NCI-H82 treated with DMSO at 0.1 percent for 48 hours (cell line): ENCODE data around the gene PRC1.

Experiments used
- DNase-seq: peaks from one replicate; lab custom pipeline; 2025; ENCODE audit not compliant: unreplicated experiment; lab: John Stamatoyannopoulos, UW

The PRC1 gene

DNA sequence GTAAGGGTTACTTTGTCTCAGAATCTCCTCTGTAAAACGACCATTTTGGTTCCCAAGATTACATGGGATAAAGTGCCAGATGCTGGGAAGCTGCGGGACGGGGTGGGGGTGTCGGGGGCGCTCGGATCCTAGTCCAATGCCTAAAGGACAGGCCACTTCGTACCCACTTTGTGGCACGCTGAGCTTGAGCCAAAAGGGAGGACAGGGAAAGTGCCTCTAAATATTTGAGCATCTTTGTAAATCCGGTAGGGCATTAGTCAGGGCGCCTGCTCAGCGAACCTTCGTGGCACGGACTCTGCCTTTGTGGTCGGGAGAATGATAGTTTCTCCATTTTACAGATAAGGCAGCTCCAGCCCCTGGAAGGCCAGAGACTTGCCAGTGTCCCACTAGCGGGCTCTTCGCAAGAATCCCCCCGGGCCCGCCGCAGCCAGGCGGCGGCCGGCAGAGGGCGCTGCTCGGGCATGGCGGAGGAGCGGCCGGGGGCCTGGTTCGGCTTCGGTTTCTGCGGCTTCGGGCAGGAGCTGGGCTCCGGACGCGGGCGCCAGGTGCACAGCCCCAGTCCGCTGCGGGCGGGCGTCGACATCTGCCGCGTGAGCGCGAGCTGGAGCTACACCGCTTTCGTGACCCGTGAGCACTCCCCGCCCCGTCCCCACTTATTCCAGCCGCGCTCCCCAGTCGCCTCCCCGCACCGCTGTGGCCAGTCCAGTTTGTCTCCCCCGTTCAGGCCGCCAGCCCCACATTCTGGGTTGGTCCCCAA is 37.9 kb downstream of the PRC1 start:
- DNase-seq, result peak; percentile 6

DNA sequence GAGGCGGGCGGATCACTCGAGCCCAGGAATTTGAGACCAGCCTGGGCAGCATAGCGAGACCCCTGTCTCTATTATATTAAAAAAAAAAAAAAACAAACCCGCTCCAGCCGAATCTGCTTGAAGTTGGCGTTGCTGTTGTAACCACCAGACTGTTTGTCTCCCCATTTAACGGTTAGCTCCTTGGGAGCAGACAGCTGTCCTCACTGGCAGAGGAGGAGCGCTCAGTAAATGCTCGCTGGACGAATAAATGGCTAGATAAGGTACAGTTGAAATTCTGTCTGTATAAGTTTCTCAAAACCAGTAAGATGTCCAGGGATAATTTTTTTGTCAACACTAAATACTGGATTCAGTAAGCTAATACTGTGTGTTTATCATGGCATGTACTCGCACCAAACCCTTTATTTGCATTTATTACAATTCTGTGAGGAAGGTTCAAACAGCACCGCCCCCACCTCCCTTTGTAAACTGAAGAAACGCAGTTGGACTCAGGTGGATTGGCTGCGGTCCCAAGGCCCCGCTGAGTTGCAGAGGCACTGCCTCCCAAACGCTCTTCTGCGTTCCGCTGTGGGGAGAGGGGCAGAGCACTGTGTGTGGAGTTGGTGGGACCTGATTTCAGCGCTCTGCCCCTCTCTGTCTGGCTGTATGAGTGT is 38.6 kb downstream of the PRC1 start:
- no peak for DNase-seq

DNA sequence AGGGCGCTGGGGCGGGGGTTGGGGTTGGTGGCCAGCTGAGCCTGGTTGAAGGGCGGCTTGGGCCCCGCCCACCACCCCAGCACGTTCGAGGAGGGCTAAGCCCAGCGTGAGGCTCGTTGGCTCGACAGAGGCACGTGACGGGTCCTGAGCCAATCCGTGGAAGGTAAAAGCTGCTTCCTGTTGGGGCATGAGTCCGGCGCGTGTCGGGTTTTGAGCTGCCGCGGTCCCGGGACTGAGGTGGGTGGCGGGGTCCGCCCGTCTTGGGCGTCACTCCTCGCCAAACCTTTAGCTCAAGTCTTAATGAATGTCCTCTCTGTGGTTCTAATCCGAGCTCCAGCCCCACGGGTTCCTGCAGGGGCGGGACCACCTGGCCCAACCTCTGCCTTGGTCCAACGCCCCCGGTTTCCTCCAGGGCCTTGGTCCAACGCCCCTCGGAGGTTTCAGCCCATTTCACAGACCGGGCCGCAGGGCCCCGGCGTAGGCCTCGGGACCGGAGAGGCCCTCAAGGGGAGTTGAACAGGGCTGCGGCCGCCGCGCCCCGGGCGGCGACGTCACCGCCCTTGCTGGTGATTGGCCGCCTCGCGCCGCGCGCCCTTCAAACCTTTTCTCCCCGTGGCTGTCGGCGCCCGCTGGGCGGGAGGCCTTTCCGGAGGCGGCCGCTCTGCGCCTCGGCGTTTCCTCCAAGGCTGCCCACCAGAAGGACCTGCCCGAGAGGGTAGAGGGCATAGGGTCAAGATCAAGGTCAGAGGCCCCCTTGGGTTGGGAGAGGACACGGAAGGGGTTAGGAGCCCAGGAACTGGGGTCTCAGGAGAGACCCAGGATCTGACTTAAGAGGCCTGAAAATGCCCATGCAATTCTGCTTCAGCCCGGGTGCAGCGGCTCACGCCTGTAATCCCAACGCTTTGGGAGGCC is 39.4 kb downstream of the PRC1 start, which contains the start of gene RCCD1:
TSS of gene RCCD1 (plus strand) at position 173 of the 912 bp plus-strand sequence. CDS start 1,851 bp downstream, outside the sequence.
- DNase-seq, result peak; percentile 71

DNA sequence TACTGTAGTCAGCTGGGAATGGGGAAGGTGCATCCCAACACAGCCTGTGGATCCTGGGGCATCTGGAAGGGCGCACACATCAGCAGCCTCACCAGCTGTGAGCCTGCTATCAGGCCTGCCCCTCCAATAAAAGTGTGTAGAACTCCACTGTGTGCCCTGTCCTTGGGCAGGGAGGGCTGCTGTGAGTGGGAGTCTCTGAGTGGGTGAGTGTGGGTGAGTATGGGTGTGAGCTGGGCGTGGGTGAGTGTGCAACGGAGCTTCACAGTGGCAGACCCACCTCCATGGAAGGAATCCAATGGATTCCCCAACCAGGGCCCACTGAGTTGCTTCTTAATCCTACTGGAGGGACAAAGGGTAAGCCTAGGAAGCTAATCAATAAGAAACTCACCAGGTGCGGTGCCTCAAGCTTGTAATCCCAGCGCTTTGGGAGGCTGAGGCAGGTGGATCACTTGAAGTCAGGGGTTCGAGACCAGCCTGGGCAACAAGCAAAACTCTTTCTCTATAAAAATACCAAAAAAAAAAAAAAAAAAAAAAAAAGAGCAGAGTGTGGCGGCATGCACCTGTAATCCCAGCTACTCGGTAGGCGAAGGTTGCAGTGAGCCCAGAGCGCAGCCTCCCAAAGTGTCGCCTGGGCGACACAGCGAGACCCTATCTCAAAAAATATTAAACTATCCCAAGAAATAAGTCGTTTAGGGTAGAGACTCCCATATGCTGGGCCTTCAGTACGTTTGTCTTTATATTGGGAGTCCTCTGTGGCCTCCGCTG is 40.2 kb downstream of the PRC1 start:
- DNase-seq, result no peak

GRCh38 chr15:90952901-90953677 is 41.2 kb downstream of the PRC1 start:
- DNase-seq, result no peak

DNA sequence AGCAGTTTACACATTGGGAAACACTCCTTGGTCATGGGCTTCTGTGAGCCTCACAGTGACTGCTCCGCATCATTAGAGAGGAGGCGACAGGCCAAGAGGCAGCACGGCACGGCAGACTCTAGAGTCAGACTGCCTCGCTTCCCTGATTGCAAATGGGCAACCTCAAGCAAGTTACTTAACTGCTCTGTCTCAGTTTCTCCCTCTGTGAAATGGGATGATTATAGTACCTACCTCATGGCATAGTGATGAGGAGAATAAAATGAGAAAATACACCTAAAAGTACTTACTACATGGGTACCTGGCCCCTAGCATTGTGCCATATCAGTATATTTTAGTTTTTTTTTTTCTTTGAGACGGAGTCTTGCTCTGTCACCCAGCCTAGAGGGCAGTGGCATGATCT is 43.7 kb downstream of the PRC1 start:
- no peak for DNase-seq

DNA sequence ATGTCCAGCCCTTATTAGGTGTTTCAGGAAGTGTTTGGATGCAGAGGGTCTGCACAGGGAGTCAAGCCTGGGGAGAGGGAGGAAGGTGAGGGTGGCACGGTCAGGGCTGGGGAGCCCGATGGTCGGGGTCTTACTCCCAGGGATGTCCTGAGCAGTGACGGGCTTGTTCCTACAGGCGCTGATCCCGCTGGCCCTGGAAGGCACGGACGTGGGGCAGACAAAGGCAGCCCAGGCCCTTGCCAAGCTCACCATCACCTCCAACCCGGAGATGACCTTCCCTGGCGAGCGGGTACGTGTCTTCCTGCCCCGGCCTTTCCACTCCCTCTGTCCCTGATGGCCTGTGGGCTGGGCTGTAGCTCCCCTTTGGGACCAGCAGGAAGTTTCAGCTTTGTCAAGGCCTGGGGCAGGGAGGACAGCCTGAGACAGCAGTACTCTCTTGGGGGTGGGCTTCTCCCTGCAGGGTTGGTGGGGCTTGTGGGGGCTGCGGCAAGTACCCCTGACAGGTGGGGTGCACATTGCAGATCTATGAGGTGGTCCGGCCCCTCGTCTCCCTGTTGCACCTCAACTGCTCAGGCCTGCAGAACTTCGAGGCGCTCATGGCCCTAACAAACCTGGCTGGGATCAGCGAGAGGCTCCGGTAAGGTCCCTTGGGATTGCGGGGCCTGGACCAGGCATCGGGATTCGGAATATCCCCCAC is 44.2 kb downstream of the PRC1 start:
- no peak for DNase-seq

DNA sequence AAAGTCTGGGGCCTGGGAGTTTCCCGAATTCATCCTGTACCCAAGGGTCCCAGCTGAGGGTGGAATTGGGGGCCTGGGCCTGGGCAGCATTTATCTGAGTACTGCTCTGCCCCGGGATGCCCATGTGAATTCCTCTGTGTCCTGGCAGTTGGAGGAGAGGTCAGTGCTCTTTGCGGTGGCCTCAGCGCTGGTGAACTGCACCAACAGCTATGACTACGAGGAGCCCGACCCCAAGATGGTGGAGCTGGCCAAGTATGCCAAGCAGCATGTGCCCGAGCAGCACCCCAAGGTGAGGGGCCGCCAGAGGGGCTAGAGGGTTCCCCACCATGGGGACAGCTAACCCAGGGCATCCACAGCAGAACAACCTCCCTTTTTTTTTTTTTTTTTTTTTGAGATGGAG is 45.8 kb downstream of the PRC1 start:
- no peak for DNase-seq

- no peak for DNase-seq
Measured at GRCh38 chr15:90947577-90948357, 46.6 kb downstream of the PRC1 start.

- no peak for DNase-seq
Measured at GRCh38 chr15:90946941-90947576, 47.3 kb downstream of the PRC1 start.

DNA sequence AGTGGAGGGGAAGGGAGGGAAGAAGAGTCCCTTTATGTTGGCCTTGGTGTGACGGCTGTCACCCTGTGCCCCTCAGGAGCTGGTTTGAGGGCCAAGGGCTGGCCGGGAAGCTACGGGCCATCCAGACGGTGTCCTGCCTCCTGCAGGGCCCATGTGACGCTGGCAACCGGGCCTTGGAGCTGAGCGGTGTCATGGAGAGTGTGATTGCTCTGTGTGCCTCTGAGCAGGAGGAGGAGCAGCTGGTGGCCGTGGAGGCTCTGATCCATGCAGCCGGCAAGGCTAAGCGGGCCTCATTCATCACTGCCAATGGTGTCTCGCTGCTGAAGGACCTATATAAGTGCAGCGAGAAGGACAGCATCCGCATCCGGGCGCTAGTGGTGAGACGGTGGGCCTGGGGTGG is 47.8 kb downstream of the PRC1 start:
- no peak for DNase-seq

DNA sequence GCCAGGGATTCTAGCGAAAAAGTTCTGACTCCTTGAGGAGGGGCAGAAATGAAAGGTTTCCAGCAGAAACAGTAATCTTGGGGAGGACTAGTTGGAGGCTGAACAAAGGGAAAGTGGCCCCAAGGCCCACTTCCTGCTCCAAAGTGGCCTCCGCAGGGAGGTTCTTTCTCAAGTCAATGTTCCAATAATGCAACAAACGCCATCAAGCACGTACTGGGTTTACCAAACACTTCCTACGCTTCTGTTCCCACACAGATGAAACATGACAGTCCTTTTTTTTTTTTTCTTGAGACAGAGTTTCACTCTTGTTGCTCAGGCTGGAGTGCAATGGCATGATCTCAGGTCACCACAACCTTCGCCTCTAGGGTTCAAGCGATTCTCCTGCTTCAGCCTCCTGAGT is 49.2 kb downstream of the PRC1 start:
- DNase-seq, result no peak

GRCh38 chr15:90942354-90943120 is 51.8 kb downstream of the PRC1 start:
- DNase-seq, result no peak

DNA sequence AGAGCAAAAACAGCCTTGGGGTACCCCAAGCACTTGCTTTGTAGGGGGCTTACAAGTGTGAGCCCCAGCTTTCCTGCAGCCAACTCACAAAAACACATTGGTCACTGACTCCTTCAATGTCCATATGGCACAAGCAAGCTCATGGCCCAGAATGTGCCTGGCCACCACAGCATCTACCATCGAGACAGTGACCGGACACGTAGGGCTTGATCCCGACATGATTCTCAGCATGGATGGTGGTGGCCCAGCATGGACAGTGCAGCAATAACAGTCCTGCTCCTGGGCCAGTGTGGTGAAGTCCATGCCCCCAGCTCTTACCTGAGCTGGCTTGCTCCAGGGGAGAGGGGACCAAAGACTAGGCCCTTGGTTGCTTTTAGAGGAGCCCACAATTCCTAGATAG is 53.3 kb downstream of the PRC1 start:
- no peak for DNase-seq

- DNase-seq, result no peak
Measured at GRCh38 chr15:90939756-90940155, 54.6 kb downstream of the PRC1 start.

- DNase-seq, result no peak
Measured at GRCh38 chr15:90938261-90938660, 56.1 kb downstream of the PRC1 start.

DNA sequence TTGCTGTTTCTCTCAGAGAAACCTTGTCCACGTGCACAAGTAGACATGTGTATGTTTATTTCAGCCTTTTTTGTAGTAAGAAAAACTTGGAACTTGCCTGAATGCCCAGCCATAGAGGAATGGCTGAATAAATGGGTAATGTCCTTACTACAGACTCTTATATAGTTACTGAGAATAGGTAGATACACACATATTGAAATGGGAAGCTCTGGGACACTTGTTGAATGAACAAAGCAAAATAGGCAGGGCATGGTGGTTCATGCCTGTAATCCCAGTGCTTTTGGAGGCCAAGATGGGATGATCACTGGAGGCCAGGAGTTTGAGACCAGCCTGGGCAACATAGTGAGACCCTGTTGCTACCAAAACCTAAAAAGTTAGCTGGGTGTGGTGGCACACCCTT is 57.5 kb downstream of the PRC1 start:
- DNase-seq, result no peak
